Osteocyte (in vitro differentiated cells): Measurements from ENCODE around the gene LGI4. TPM values are rescaled to one million over a fixed set of nuclear protein-coding genes. Genes with fewer than 3 reads are reported as not detected.
"Not testable (repeated sequence)": the region's sequence is repeated elsewhere in the genome, so short reads cannot be mapped to it uniquely, and the experiment has no call there.

ENCODE experiments used
- DNase-seq: peaks from one replicate; pipeline ENCODE4 v3.0.0; 2021; ENCODE audit warnings: mixed read lengths; ENCODE audit not compliant: unreplicated experiment; ENCODE audit errors: extremely low spot score
- H3K27ac Mint-ChIP-seq: one replicate; pipeline ENCODE4 v1.8.0; 2021; ENCODE audit warnings: mild to moderate bottlenecking, mixed read lengths; ENCODE audit not compliant: unreplicated experiment
- H3K27me3 Mint-ChIP-seq: one replicate; pipeline ENCODE4 v1.8.0; 2021; ENCODE audit warnings: mixed read lengths; ENCODE audit not compliant: unreplicated experiment
- H3K36me3 Mint-ChIP-seq: one replicate; pipeline ENCODE4 v1.8.0; 2021; ENCODE audit warnings: mixed read lengths; ENCODE audit not compliant: unreplicated experiment
- H3K4me1 Mint-ChIP-seq: one replicate; pipeline ENCODE4 v1.8.0; 2021; ENCODE audit warnings: mixed read lengths; ENCODE audit not compliant: unreplicated experiment
- H3K4me3 Mint-ChIP-seq: one replicate; pipeline ENCODE4 v1.8.0; 2021; ENCODE audit warnings: mild to moderate bottlenecking, moderate library complexity, mixed read lengths; ENCODE audit not compliant: unreplicated experiment
- H3K9me3 Mint-ChIP-seq: one replicate; pipeline ENCODE4 v1.8.0; 2021; ENCODE audit warnings: mixed read lengths; ENCODE audit not compliant: unreplicated experiment
- CTCF ChIP-seq: fragments of 200-600 bp; sonication (generic); IDR thresholded peaks from 2 replicates; pipeline ENCODE4 v1.5.0; 2021; ENCODE audit warnings: antibody characterized with exemption, mild to moderate bottlenecking, moderate library complexity
- total RNA-seq: library from RNA; stranded (reverse); gene quantifications from 2 replicates; pipeline ENCODE4 v1.2.1, GENCODE V29; 2021

LGI4 gene
- total RNA-seq, 1 donor from 2014 or later: 0.32 TPM

GRCh38 chr19:35155441-35155840 is 20.6 kb upstream of the LGI4 start:
- TF ChIP-seq CTCF: no peak
- Mint-ChIP-seq H3K27me3 (no peaks in the 10 kb centered on the region), H3K36me3 (peaks cover 6% of the 10 kb centered on the region), H3K4me3 (peak overlapping the region; percentile 96), H3K27ac (peak overlapping the region; percentile 89), H3K4me1 (peaks cover 36% of the 10 kb centered on the region), H3K9me3 (no peaks in the 10 kb centered on the region)
- no peak for DNase-seq

GRCh38 chr19:35154525-35155406 is 19.9 kb upstream of the LGI4 start, which contains the start of gene FXYD5:
Gene FXYD5 (plus strand): TSS chr19:35154735. CDS start chr19:35155551, 816 bp downstream.
- no peaks in the 10 kb centered on the region for H3K9me3 Mint-ChIP-seq
- peak within 1 kb of the TSS; percentile 96 for H3K4me3 Mint-ChIP-seq
- TF ChIP-seq CTCF: peak; percentile 16
- H3K27ac Mint-ChIP-seq: peak within 1 kb of the TSS; percentile 89
- peaks cover 43% of the 10 kb centered on the region for H3K4me1 Mint-ChIP-seq
- no peaks in the 10 kb centered on the region for H3K27me3 Mint-ChIP-seq
- H3K36me3 Mint-ChIP-seq: peaks cover 6% of the 10 kb centered on the region
- DNase-seq: no peak

GRCh38 chr19:35153701-35154524 is 19.1 kb upstream of the LGI4 start:
- no peaks in the 10 kb centered on the region for H3K36me3 Mint-ChIP-seq
- peak overlapping the region; percentile 89 for H3K27ac Mint-ChIP-seq
- peak overlapping the region; percentile 96 for H3K4me3 Mint-ChIP-seq
- no peaks in the 10 kb centered on the region for H3K27me3 Mint-ChIP-seq
- H3K4me1 Mint-ChIP-seq: peaks cover 51% of the 10 kb centered on the region
- peak; percentile 65 for TF ChIP-seq CTCF
- no peak for DNase-seq
- no peaks in the 10 kb centered on the region for H3K9me3 Mint-ChIP-seq

GRCh38 chr19:35153129-35153522 is 18.3 kb upstream of the LGI4 start:
- H3K27me3 Mint-ChIP-seq, H3K27ac Mint-ChIP-seq, H3K9me3 Mint-ChIP-seq, DNase-seq, H3K36me3 Mint-ChIP-seq: not testable (repeated sequence)
- Mint-ChIP-seq H3K4me3 (peak overlapping the region; percentile 96), H3K4me1 (peaks cover 52% of the 10 kb centered on the region)

- Mint-ChIP-seq H3K9me3 (no peaks in the 10 kb centered on the region), H3K27ac (no peak overlapping the region), H3K27me3 (no peaks in the 10 kb centered on the region), H3K4me3 (no peak overlapping the region), H3K4me1 (peaks cover 56% of the 10 kb centered on the region), H3K36me3 (no peaks in the 10 kb centered on the region)
- no peak for DNase-seq
- no peak for TF ChIP-seq CTCF
These were observed 16.6 kb upstream of the LGI4 start for GRCh38 chr19:35151273-35152065.
